CD1c-positive myeloid dendritic cell (primary cell): ENCODE data around the gene CFAP53.
"Not testable (repeated sequence)": the region's sequence is repeated elsewhere in the genome, so short reads cannot be mapped to it uniquely, and the experiment has no call there.

Source experiments
- DNase-seq: peaks from one replicate; pipeline ENCODE4 v3.0.0-alpha.2; 2016; ENCODE audit errors: extremely low spot score

CFAP53 gene, protein sequence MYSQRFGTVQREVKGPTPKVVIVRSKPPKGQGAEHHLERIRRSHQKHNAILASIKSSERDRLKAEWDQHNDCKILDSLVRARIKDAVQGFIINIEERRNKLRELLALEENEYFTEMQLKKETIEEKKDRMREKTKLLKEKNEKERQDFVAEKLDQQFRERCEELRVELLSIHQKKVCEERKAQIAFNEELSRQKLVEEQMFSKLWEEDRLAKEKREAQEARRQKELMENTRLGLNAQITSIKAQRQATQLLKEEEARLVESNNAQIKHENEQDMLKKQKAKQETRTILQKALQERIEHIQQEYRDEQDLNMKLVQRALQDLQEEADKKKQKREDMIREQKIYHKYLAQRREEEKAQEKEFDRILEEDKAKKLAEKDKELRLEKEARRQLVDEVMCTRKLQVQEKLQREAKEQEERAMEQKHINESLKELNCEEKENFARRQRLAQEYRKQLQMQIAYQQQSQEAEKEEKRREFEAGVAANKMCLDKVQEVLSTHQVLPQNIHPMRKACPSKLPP

DNA sequence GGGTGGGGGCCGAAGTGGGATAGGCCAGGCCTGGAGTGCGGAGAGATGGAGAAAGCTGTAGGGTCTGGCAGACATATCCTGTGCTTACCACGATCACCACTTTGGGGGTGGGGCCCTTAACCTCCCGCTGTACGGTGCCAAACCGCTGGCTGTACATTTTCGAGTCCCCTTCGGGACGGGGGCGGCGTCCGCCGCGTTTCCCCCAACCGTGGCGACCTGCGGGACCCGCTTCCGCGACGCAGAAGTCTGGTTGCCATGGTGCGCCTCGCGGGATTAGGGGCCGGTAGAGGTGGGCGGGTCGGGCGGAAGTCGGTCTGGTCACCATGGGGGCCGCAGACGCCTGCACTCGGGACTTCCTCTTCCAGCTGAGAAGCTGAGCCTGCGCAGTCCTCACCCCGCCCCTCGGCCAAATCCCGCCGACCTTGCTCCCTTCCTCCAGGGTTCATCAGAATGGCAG, at the start of gene CFAP53:
Gene CFAP53 (minus strand): TSS at position 248 of the 457 bp plus-strand sequence. CDS start 91 bp downstream, at position 157.
- DNase-seq = peak; percentile 96

GRCh38 chr18:50315100-50315871, 49.0 kb upstream of the CFAP53 start:
- DNase-seq = no peak

- DNase-seq = no peak
These were observed 47.7 kb upstream of the CFAP53 start for GRCh38 chr18:50313873-50314460.

GRCh38 chr18:50313031-50313607, 46.8 kb upstream of the CFAP53 start:
- DNase-seq = peak; percentile 35

- no peak for DNase-seq
These were observed 46.2 kb upstream of the CFAP53 start for GRCh38 chr18:50312296-50313030.

- DNase-seq = no peak
These were observed 45.4 kb upstream of the CFAP53 start for GRCh38 chr18:50311650-50312049.

- DNase-seq = no peak
These were observed 43.8 kb upstream of the CFAP53 start for GRCh38 chr18:50310080-50310479.

DNA sequence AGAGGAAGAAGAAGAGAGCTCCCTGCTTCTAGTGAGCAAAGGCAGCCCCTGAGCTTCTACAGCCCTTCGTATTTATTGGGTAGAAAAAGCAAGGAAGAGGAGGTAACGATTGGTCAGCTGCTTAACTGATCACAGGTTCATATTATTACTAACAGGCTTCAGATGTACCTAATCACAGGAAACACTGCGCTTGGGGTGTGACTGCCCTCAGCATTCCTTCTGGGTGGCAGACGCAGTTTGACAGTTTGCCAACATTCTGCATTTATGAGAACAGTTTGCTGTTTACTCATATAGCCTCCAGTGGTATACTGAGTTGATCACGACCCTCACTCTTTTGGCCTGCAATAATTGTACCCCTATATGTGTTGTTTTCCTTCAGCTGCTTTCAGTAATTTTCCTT, 42.6 kb upstream of the CFAP53 start:
- DNase-seq = not testable (repeated sequence)

DNA sequence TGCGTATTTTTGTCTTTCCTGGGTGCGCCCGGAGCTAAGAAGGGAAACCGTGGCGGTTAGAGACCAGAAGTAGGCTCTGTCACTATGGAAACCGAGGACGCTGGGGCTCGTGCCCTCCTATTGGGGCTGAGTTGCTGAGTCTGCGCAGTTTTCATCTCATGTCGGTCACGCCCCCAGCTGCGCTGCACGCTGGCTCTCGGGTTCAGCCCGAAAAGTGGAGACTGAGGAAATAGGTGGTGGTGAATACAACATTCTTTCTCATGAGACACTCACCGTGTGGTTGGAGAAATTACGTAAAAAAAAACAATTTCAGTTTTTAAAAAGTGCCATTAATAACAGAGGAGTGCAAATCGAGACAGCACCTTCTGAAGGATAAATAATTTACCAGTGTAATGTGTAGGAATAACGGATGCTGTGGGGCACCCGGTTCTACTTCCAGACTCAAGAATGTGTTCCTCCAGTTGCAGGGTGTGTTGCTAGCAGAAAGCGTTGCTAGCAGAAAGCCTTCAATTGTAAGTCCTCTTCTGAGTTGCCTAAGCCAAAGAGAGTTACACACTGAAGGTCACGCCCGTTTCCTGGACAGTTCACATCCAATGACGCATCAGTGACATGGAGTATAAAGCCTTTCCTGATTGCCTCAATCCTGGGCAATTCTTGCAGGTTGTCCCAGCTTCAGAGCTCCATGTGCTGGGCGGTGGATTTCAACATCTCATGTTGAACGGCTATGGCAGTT, 41.6 kb upstream of the CFAP53 start:
- DNase-seq = peak; percentile 98

- no peak for DNase-seq
These were observed 41.1 kb upstream of the CFAP53 start for GRCh38 chr18:50307400-50307737.

GRCh38 chr18:50306944-50307343, 40.6 kb upstream of the CFAP53 start:
- no peak for DNase-seq

DNA sequence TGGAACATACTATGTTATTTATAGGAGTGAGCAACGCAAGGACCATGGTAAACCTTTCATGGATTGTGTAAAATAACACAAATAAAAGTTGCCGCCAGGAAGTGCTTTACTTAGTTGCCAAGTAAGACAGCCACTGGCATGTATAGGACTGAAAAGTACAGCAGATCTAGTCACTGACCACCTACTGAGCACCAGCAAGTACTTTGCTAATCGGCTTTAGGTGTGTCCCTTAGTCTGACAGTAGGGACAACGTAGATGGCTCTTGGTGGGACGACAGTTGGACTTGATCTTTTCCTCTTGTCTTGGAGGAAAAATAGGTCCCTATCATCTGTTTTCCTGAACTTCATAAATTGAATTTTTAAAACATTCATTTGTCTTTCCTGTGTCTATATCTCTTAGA, 34.8 kb upstream of the CFAP53 start:
- no peak for DNase-seq

GRCh38 chr18:50299626-50300388, 33.5 kb upstream of the CFAP53 start:
- no peak for DNase-seq

DNA sequence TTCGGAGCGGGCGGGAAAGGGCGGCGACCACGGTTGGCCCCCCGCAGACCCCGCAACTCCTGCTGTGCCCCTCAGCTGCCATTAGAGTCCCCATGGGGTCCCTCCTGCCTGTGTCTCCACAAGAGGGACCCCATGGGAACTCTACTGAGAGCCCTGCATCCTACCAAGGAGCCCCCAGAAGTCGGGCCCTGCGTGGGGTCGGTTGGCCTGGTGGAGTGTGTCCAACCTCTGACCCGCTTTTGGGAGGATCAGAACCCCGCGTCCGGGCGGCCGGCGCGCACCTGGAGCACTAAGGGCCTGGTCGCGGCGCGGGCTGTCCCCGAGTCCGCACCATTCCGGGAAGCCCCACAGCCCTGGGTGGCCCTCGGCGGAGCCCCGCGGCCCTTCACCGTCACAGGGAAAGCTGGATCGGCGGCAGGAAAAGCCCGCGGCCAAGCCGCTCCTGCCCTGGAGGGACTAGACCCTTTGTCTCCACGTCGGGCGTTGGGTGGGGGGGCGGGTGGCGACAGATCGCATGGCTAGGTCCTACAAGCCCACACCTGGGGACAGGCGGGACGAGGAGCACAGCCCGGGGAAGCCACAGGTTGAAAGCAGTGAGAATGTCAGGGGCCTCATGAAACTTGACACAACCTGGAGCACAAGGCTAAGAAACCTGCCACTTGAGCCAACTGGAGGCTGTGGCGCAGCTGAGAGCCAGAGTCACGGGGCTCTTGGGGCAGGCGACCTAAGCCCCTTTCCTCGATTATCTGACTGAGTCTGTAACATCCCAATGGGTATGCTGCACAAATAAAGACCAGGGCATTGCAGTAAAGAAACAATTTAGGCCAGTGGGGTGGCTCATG, 32.4 kb upstream of the CFAP53 start:
- no peak for DNase-seq

GRCh38 chr18:50297621-50298442, 31.5 kb upstream of the CFAP53 start:
- DNase-seq = peak; percentile 95

GRCh38 chr18:50293039-50293438, 26.7 kb upstream of the CFAP53 start:
- DNase-seq = no peak

DNA sequence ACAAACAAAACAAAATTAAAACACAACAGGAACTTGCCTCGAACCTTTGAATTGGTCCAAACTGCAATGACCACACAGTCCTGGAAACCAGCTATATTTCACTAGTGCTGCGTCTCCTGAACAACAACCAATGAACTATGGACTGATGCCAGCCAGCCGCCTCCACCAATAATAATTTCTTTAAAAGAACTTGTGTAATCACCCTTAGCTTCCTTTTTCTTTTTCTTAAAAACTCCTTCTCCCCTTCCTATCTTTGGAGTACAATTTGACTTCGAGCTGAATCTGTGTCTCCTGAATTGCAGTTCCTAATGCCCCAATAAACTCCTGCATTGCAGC, 22.8 kb upstream of the CFAP53 start:
- DNase-seq = peak; percentile 44
